ENCODE results near the gene ZNF266. TPM values are rescaled to one million over a fixed set of nuclear protein-coding genes. Genes with fewer than 3 reads are reported as not detected.
A peak's percentile ranks its signal among the peaks of the same experiment; 100 is the strongest.

Gene ZNF266
- total and polyA plus RNA-seq, 2 of the 13 experiments (the other 11 are each of a cell fraction or from before 2014, with no cell fraction given), result 19.8 to 20.8 TPM

- no peak for TF ChIP-seq ZBTB33 (CRISPR knock-in tag; IDR thresholded peaks at IDR 0.05)
- TF ChIP-seq STAT6 (CRISPR knock-in tag; IDR thresholded peaks at IDR 0.05; ENCODE audit: borderline replicate concordance), result no peak
- no peak; the same call in none of the 2 replicates for TF ChIP-seq KDM5B (CRISPR knock-in tag; IDR thresholded peaks at IDR 0.05; ENCODE audit: borderline replicate concordance)
- no peak for TF ChIP-seq ZNF317 (CRISPR knock-in tag; IDR thresholded peaks at IDR 0.05)
- no peak for TF ChIP-seq TIGD3 (CRISPR knock-in tag; IDR thresholded peaks at IDR 0.05; ENCODE audit: borderline replicate concordance)
- peak; percentile 68; the same call in 1 of the 2 replicates for TF ChIP-seq ZNF350 (CRISPR knock-in tag; IDR thresholded peaks at IDR 0.05; ENCODE audit: borderline replicate concordance, low read depth)
- peak; percentile 93 for TF ChIP-seq HOXA3 (CRISPR knock-in tag; IDR thresholded peaks at IDR 0.05)
- TF ChIP-seq ZNF414 (CRISPR knock-in tag; IDR thresholded peaks at IDR 0.05), result no peak
- TF ChIP-seq ZNF235 (CRISPR knock-in tag; IDR thresholded peaks at IDR 0.05; ENCODE audit: borderline replicate concordance), result no peak
- no peak for TF ChIP-seq RNF219 (CRISPR knock-in tag; IDR thresholded peaks at IDR 0.05)
- TF ChIP-seq PLRG1 (conservative IDR thresholded peaks at IDR 0.05), result no peak
- TF ChIP-seq THAP9 (CRISPR knock-in tag; IDR thresholded peaks at IDR 0.05; ENCODE audit: borderline replicate concordance), result peak; percentile 59; the same call in 1 of the 2 replicates
- no peak for TF ChIP-seq RORA (CRISPR knock-in tag; IDR thresholded peaks at IDR 0.05)
Measured at GRCh38 chr19:9435279-9436268, at the start of gene ZNF266 (continued).
